ENCODE results near the gene IQSEC1.

The IQSEC1 gene

DNA sequence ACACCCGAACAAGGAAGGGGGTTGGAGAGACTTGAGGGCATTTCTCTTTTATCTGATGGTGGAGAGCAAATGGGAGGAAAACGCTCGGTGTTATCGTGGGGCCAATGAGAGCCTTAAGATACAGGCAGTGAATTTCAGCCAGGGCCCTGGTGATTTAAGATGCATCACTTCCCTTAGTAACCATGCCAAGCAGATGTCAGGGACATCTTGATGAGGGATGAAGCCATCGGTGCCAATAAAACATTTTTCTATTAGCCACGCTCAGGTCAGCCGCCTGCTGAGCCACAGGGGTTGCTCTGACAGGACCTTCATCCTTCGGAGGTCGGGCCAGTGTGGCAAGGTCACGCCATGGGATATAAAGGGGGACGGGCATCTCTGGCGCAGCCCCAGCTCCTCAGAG lies 10.6 kb downstream of the IQSEC1 start:
- no peak overlapping the region for H3K27ac ChIP-seq (ENCODE audit: insufficient read depth in 1 of 2, low read depth in 1 of 2, low read length in 2 of 2, poor library complexity in 1 of 2, severe bottlenecking in 2 of 2)
- H3K9me3 ChIP-seq (ENCODE audit: control extremely low read depth in 1 of 5, control insufficient read depth in 4 of 5, insufficient read depth in 2 of 5, low read depth in 1 of 5, low read length in 4 of 5): no peaks in the 10 kb centered on the region
- H3K36me3 ChIP-seq (ENCODE audit: control insufficient read depth in 4 of 4, insufficient read depth in 4 of 4, low read length in 3 of 4): no peaks in the 10 kb centered on the region
- POLR2A ChIA-PET: no interaction called here
- no peak overlapping the region for H3K4me3 ChIP-seq (ENCODE audit: control insufficient read depth in 1 of 7, extremely low read depth in 1 of 7, insufficient read depth in 4 of 7, low read depth in 2 of 7, low read length in 6 of 7)
- DNase-seq: no peak
- H3K4me1 ChIP-seq (ENCODE audit: control extremely low read depth in 1 of 4, control insufficient read depth in 4 of 4, insufficient read depth in 4 of 4, low read length in 3 of 4): peaks cover 2 to 33% (median 25%) of the 10 kb centered on the region in 4 experiments
- 95% methylated on average over 9 of the region's 12 CpGs for WGBS (ENCODE audit: insufficient coverage)
- H3K27me3 ChIP-seq (replicated peaks in 2 of 5; ENCODE audit: control insufficient read depth in 4 of 5, insufficient read depth in 5 of 5, low read length in 4 of 5): no peaks in the 10 kb centered on the region
- CTCF ChIA-PET: interaction anchor here (1.5 kb wide), 1 partner anchor 13 kb away, joined by 5 read pairs; no protein-coding TSS in a partner anchor

DNA sequence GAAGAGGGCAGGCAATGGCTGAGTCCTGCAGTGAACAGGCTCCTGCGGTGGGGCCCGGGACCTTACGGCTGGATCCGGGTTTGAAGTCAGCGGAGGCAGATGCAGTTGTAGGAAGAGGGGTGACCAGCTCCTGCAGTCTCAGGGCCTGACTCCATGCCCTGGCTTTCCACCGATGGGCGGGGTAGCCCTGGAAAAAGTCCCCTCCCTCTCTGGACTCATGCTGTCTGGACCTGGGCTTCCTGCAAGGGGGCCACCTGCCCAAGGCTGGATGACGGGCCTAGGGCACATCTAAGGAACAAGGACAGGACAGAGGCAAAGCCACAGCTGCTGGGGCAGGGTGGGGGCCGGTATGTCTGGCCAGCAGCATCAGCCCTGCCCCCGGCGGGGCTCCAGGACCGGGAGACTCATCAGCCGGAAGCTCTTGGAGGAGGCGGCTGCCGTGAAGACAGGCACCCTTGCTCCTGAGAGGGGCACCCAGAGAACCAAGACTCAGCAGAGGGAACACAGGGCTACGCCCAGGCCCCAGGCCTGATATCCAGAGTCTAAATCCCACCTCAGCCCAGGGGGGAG lies 12.8 kb downstream of the IQSEC1 start:
- Histone ChIP-seq H3K27ac (ENCODE audit: insufficient read depth in 1 of 2, low read depth in 1 of 2, low read length in 2 of 2, poor library complexity in 1 of 2, severe bottlenecking in 2 of 2) (no peak overlapping the region), H3K36me3 (ENCODE audit: control insufficient read depth in 4 of 4, insufficient read depth in 4 of 4, low read length in 3 of 4) (no peaks in the 10 kb centered on the region), H3K9me3 (ENCODE audit: control extremely low read depth in 1 of 5, control insufficient read depth in 4 of 5, insufficient read depth in 2 of 5, low read depth in 1 of 5, low read length in 4 of 5) (no peaks in the 10 kb centered on the region), H3K27me3 (replicated peaks in 2 of 5; ENCODE audit: control insufficient read depth in 4 of 5, insufficient read depth in 5 of 5, low read length in 4 of 5) (no peaks in the 10 kb centered on the region), H3K4me3 (ENCODE audit: control insufficient read depth in 1 of 7, extremely low read depth in 1 of 7, insufficient read depth in 4 of 7, low read depth in 2 of 7, low read length in 6 of 7) (no peak overlapping the region), H3K4me1 (ENCODE audit: control extremely low read depth in 1 of 4, control insufficient read depth in 4 of 4, insufficient read depth in 4 of 4, low read length in 3 of 4) (peaks cover 2 to 10% (median 8%) of the 10 kb centered on the region in 4 experiments)
- POLR2A ChIA-PET: no interaction called here
- no peak for DNase-seq
- 97% methylated on average over 14 of the region's 16 CpGs for WGBS (ENCODE audit: insufficient coverage)
- CTCF ChIA-PET: no interaction called here

DNA sequence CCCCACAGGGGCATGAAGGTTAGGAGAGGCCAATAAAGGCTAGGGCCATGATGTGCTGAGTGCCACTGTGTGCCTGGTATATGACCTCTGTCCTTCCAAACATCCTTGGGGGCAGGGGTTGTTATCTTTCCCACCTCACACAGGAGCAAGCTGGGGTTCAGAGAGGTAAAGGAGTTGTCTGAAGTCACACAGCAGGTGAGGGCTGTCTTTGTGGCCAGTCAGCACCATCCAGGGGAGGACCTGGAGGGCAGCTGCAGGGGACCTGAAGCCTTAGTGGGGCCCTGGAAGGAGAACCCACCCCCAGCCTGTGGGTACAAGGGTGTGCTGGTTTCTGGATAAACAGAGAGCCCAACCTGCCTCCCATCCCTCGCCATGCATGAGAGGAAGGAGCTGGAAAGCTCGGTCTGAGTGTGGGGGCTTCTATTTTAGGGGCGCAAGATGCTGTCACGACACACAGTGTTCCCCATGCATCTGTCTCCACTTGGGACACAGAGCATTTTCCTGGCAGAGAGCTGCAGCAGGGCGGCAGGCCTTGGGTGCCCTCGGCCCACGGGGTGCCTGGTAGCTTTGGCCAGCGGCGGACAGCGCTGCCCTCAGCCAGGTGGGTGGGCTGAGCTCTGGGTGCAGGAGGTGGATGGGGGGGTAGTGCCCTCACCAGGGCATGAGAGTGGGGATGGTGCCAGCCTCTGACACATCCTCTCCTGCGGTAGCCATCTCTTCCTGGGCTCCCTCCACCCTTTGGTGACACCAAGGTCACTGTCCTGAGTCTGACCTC lies 14.7 kb downstream of the IQSEC1 start:
- 98% methylated on average over 9 of the region's 11 CpGs for WGBS (ENCODE audit: insufficient coverage)
- Histone ChIP-seq H3K27me3 (replicated peaks in 2 of 5; ENCODE audit: control insufficient read depth in 4 of 5, insufficient read depth in 5 of 5, low read length in 4 of 5) (no peaks in the 10 kb centered on the region), H3K27ac (ENCODE audit: insufficient read depth in 1 of 2, low read depth in 1 of 2, low read length in 2 of 2, poor library complexity in 1 of 2, severe bottlenecking in 2 of 2) (no peak overlapping the region), H3K9me3 (ENCODE audit: control extremely low read depth in 1 of 5, control insufficient read depth in 4 of 5, insufficient read depth in 2 of 5, low read depth in 1 of 5, low read length in 4 of 5) (no peaks in the 10 kb centered on the region), H3K36me3 (ENCODE audit: control insufficient read depth in 4 of 4, insufficient read depth in 4 of 4, low read length in 3 of 4) (no peaks in the 10 kb centered on the region), H3K4me3 (ENCODE audit: control insufficient read depth in 1 of 7, extremely low read depth in 1 of 7, insufficient read depth in 4 of 7, low read depth in 2 of 7, low read length in 6 of 7) (no peak overlapping the region), H3K4me1 (ENCODE audit: control extremely low read depth in 1 of 4, control insufficient read depth in 4 of 4, insufficient read depth in 4 of 4, low read length in 3 of 4) (peaks cover 0 to 2% (median 0%) of the 10 kb centered on the region in 4 experiments)
- POLR2A ChIA-PET: no interaction called here
- CTCF ChIA-PET: no interaction called here
- no peak for DNase-seq

DNA sequence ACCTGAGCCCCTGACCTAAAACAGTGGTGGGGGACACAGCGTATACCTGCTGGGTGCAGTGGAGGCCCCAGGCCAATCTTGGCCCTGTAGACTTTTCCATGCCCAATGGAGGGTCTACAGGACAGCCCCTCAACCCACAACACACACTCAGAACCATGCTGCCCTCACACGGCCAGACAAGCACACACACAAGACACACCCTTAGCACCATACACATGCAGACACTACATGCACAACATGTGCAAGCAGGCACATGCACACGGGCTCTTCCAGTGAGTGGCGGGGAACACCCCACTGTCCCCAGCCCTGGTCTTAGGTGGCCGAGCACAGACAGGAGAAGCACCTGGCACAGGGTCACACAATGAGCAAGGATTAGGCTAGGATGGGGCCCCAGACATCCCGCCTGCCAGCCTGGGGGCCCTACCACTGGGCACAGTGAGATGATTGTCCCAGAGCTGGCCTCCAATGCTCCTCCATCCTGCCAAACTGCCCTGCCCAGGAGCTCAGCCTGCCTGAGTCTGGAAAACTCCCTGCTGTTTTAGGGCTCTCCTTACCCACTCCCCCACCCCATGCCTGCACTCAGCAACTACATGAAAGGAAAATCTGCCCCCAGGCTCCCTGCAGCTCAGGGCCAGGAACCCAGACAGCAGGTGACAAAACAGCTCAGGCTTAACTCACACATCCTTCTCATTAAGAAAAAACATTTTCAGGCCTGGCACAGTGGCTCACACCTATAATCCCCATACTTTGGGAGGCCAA lies 15.8 kb downstream of the IQSEC1 start:
- Histone ChIP-seq H3K27ac (ENCODE audit: insufficient read depth in 1 of 2, low read depth in 1 of 2, low read length in 2 of 2, poor library complexity in 1 of 2, severe bottlenecking in 2 of 2) (no peak overlapping the region), H3K27me3 (replicated peaks in 2 of 5; ENCODE audit: control insufficient read depth in 4 of 5, insufficient read depth in 5 of 5, low read length in 4 of 5) (no peaks in the 10 kb centered on the region), H3K9me3 (ENCODE audit: control extremely low read depth in 1 of 5, control insufficient read depth in 4 of 5, insufficient read depth in 2 of 5, low read depth in 1 of 5, low read length in 4 of 5) (no peaks in the 10 kb centered on the region), H3K4me1 (ENCODE audit: control extremely low read depth in 1 of 4, control insufficient read depth in 4 of 4, insufficient read depth in 4 of 4, low read length in 3 of 4) (no peaks in the 10 kb centered on the region), H3K4me3 (ENCODE audit: control insufficient read depth in 1 of 7, extremely low read depth in 1 of 7, insufficient read depth in 4 of 7, low read depth in 2 of 7, low read length in 6 of 7) (no peak overlapping the region), H3K36me3 (ENCODE audit: control insufficient read depth in 4 of 4, insufficient read depth in 4 of 4, low read length in 3 of 4) (no peaks in the 10 kb centered on the region)
- POLR2A ChIA-PET: no interaction called here
- CTCF ChIA-PET: interaction anchor here (2.5 kb wide), 1 partner anchor 11 kb away, joined by 7 read pairs; no protein-coding TSS in a partner anchor
- WGBS (ENCODE audit: insufficient coverage): 98% methylated on average over 6 of the region's 6 CpGs
- no peak for DNase-seq

DNA sequence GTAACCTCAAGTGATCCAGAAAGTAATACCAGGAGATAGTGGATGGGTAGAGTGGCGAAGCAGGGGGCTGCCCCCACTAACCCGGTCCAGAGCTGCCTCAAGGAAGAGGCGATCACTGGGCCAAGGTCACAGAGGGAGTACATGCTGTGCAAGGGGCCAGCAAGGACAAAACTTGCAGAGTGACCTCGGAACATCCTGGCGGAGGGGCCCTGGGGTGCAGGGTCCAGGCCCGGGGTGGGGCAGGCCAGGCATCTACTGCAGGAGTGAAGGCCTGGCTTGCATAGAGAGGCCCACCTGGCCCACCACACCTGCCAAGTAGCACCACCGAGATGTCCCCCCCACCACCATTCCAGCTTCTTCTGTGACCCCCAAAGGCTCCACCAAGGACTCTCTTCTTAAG lies 17.6 kb downstream of the IQSEC1 start:
- peaks cover 0 to 10% (median 5%) of the 10 kb centered on the region in 4 experiments for H3K4me1 ChIP-seq (ENCODE audit: control extremely low read depth in 1 of 4, control insufficient read depth in 4 of 4, insufficient read depth in 4 of 4, low read length in 3 of 4)
- no peak overlapping the region for H3K27ac ChIP-seq (ENCODE audit: insufficient read depth in 1 of 2, low read depth in 1 of 2, low read length in 2 of 2, poor library complexity in 1 of 2, severe bottlenecking in 2 of 2)
- DNase-seq: no peak
- H3K9me3 ChIP-seq (ENCODE audit: control extremely low read depth in 1 of 5, control insufficient read depth in 4 of 5, insufficient read depth in 2 of 5, low read depth in 1 of 5, low read length in 4 of 5): no peaks in the 10 kb centered on the region
- no peaks in the 10 kb centered on the region for H3K27me3 ChIP-seq (replicated peaks in 2 of 5; ENCODE audit: control insufficient read depth in 4 of 5, insufficient read depth in 5 of 5, low read length in 4 of 5)
- POLR2A ChIA-PET: interaction anchor here (0.6 kb wide), 1 partner anchor 1227 kb away, joined by 3 read pairs; no protein-coding TSS in a partner anchor
- 99% methylated on average over 6 of the region's 7 CpGs for whole genome bisulfite sequencing (ENCODE audit: insufficient coverage)
- H3K4me3 ChIP-seq (ENCODE audit: control insufficient read depth in 1 of 7, extremely low read depth in 1 of 7, insufficient read depth in 4 of 7, low read depth in 2 of 7, low read length in 6 of 7): no peak overlapping the region
- H3K36me3 ChIP-seq (ENCODE audit: control insufficient read depth in 4 of 4, insufficient read depth in 4 of 4, low read length in 3 of 4): no peaks in the 10 kb centered on the region
- CTCF ChIA-PET: interaction anchor here (2.5 kb wide), 1 partner anchor 9 kb away, joined by 7 read pairs; no protein-coding TSS in a partner anchor

DNA sequence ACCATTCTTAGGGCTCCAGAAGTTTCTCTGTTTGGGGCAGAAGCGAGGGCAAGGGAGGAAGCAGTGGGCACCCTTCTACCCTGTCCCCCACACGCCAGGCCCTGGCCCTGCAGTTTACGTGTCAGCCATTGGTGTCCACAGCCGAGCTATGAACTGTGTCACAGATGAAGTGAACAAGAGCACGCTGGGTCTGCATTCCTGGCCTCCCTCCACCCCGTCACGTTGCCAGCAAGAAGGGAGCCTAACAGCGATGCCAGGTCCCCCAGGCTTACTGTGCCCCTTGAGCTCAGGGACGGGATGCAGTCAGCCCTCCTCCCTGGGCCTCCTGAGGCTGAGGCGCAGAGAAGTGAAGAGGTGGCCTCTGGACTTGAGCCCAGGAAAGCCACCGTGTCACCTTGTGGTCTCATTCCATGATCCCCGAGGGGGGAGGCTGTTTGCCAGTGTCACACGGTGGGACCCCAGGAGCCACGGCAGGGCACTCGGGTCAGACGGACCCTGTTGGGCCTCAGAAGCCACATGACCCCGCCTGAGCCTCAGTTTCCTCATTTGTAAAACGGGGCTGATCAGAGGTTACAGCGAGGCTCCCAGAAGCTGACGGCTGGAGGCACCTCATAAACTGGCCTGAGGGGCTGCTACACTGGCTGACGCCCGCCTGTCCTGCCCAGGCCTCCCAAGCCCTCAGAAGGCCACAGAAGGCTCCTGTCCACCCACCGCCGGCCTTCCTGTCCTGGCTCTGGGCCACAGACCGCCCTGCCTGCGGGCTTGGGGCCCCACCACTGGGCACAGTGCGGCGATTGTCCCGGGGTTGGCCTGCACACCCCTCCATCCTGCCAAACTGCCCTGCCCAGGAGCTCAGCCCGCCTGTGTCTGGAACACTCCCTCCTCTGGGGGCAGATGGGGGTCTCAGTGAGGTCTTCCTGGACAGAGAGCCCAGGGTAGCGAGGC lies 18.6 kb downstream of the IQSEC1 start:
- no peak for DNase-seq
- no peaks in the 10 kb centered on the region for H3K27me3 ChIP-seq (replicated peaks in 2 of 5; ENCODE audit: control insufficient read depth in 4 of 5, insufficient read depth in 5 of 5, low read length in 4 of 5)
- H3K36me3 ChIP-seq (ENCODE audit: control insufficient read depth in 4 of 4, insufficient read depth in 4 of 4, low read length in 3 of 4): no peaks in the 10 kb centered on the region
- H3K9me3 ChIP-seq (ENCODE audit: control extremely low read depth in 1 of 5, control insufficient read depth in 4 of 5, insufficient read depth in 2 of 5, low read depth in 1 of 5, low read length in 4 of 5): no peaks in the 10 kb centered on the region
- 95% methylated on average over 31 of the region's 31 CpGs for WGBS (ENCODE audit: insufficient coverage)
- ChIA-PET CTCF (interaction anchor here (2.5 kb wide), 1 partner anchor 8 kb away, joined by 7 read pairs; no protein-coding TSS in a partner anchor), POLR2A (no interaction called here)
- no peak overlapping the region for H3K27ac ChIP-seq (ENCODE audit: insufficient read depth in 1 of 2, low read depth in 1 of 2, low read length in 2 of 2, poor library complexity in 1 of 2, severe bottlenecking in 2 of 2)
- H3K4me3 ChIP-seq (ENCODE audit: control insufficient read depth in 1 of 7, extremely low read depth in 1 of 7, insufficient read depth in 4 of 7, low read depth in 2 of 7, low read length in 6 of 7): no peak overlapping the region
- H3K4me1 ChIP-seq (ENCODE audit: control extremely low read depth in 1 of 4, control insufficient read depth in 4 of 4, insufficient read depth in 4 of 4, low read length in 3 of 4): peaks cover 0 to 10% (median 5%) of the 10 kb centered on the region in 4 experiments
